GM12865 (cell line): ENCODE measurements around the gene GABRD.

Experiments
- DNase-seq: peaks from one replicate; pipeline ENCODE4 v3.0.0; 2010; ENCODE audit warnings: low read depth
- H3K4me3 ChIP-seq: 2 replicates; pipeline ENCODE4 v1.5.1; 2011; ENCODE audit warnings: mild to moderate bottlenecking, low read depth, low read length, control low read depth
- TF ChIP-seq, protein P1 (sequence below): IDR thresholded peaks from 2 replicates; pipeline ENCODE4 v1.5.1; 2011; ENCODE audit warnings: low read length, control low read depth, low read depth, inconsistent platforms; ENCODE audit not compliant: insufficient read depth; ENCODE audit errors: missing control alignments

The GABRD gene

DNA sequence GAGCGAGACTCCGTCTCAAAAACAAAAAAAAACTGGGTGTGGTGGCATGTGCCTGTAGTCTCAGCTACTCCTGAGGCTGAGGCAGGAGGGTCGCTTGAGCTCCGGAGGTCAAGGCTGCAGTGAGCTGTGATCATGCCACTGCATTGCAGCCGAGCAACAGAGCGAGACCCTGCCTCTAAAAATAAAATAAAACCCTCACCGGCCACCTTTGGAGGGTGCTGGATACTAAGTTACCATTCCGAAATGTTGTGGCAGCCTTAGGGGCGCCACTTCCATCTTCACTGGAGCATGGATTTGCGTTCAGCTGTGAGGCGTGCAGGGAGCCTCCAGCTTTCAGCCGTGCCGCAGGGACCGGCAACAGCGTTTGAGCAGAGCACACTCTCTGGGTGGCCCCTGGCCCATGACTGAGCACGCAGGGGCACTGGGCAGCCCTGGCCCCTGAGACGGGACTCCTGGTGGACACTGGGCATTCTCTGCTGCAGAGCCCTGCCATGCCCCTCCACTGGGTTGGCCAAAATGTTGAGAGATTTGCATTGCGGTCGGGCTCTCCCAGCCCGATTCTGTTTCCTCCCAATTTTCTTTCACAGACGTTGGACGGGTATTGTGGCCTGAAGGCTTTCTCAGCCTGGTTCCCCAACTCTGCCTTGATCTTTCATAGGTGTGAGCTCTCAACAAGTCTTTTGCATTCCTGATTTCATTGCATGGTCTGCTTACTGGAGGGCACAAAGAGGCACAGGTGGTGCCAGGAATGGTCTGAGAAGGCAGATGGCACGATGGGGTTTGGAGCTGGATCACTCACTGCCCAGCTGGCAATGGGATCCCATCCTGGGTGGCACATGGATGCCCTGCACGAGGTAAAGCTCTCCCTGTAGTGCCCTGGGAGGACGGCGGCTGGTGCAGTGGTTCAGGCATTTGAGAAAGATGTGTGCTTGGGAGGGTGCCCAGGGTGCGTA, 9.8 kb upstream of the GABRD start:
- TF ChIP-seq, protein P1, sequence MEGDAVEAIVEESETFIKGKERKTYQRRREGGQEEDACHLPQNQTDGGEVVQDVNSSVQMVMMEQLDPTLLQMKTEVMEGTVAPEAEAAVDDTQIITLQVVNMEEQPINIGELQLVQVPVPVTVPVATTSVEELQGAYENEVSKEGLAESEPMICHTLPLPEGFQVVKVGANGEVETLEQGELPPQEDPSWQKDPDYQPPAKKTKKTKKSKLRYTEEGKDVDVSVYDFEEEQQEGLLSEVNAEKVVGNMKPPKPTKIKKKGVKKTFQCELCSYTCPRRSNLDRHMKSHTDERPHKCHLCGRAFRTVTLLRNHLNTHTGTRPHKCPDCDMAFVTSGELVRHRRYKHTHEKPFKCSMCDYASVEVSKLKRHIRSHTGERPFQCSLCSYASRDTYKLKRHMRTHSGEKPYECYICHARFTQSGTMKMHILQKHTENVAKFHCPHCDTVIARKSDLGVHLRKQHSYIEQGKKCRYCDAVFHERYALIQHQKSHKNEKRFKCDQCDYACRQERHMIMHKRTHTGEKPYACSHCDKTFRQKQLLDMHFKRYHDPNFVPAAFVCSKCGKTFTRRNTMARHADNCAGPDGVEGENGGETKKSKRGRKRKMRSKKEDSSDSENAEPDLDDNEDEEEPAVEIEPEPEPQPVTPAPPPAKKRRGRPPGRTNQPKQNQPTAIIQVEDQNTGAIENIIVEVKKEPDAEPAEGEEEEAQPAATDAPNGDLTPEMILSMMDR, result no peak

DNA sequence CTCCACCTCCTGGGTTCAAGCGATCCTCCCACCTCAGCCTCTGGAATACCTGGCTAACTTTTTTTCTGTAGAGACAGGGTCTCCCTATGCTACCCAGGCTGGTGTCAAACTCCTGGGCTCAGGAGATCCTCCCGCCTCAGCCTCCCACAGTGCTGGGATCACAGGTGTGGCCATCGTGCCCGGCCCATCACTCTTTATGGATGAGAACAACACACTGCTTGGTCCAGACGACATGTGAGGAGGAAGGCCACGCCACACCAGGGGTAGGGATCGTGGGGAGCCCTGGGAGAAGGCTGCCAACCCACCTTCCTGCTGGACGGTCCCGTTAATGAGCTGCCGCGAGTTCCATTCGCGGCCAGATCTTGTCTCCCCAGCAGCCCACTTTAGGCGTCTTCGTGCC, 5.0 kb upstream of the GABRD start:
- no peak for DNase-seq
- H3K4me3 ChIP-seq, result no peak overlapping the region
- TF ChIP-seq, protein P1, result no peak

More for the DNA sequence above, 9.8 kb upstream of the GABRD start:
- DNase-seq, result no peak
- H3K4me3 ChIP-seq, result no peak overlapping the region

DNA sequence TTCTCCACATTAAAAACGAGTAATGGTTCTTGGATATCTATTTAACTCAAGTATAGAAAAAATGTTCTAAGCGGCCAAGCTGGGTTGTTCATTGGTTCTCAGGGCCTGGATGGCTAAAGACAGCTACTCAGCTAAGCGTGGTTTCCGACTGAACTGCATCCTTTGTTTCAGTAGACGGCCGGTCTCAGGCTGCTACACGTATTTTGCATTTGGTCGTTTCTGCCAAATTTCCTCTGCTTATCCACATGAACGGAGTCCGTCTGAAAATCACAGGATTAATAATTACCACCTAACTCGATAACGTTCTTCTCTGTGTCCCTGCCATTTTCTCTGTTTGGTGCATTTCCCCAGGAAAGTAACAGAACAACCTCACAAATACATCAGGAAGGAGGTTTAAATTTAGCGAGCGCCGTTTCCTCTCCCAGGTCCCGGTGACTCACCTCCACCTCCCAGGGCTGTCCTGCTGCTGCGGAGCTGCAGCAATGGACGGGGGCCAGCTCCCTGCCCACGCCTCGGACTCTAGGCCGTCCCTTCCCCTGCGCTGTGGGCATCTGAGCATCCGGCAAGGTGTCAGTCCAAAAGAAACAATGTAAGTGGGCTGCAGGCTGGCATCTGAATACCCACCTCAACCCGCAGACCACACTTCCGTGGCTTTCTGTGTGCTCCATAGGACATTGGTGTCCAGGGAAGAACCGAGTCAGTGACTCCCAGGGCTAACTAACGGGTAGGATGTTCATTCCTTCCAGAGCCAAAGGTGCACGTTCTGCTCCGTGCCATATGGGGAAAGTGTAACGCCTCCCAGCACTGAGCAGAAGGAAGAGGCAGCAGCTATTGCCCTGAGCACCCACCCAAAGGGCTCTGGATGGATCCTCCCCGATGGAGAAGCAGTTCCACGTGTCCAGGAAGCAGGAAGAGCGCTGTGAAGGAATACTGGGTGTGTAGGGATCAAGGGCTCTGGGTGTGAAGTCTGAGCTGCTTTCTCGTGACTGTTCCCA, 4.1 kb upstream of the GABRD start:
- no peak for DNase-seq
- H3K4me3 ChIP-seq, result no peak overlapping the region
- TF ChIP-seq, protein P1, result no peak

DNA sequence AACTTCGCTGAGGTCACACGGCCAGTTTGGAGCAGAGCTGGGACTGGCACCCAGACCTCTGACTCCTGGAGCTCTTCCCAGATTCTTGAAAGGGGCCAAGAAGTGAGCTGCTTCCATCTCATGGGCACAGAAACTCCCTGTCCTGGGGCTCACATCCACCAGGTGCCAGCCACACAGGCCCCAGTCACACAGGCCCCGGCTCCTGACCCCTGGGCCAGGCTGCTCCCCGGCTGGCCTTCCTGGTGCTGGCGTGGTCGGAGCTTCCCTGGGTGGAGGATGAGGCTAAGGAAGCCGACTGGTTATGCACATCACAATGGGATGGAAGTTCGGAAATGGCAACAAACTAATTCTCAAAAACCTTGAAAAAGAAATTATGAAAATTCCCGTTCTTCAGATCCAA, 3.0 kb upstream of the GABRD start:
- H3K4me3 ChIP-seq, result no peak overlapping the region
- no peak for DNase-seq
- TF ChIP-seq, protein P1, result no peak

DNA sequence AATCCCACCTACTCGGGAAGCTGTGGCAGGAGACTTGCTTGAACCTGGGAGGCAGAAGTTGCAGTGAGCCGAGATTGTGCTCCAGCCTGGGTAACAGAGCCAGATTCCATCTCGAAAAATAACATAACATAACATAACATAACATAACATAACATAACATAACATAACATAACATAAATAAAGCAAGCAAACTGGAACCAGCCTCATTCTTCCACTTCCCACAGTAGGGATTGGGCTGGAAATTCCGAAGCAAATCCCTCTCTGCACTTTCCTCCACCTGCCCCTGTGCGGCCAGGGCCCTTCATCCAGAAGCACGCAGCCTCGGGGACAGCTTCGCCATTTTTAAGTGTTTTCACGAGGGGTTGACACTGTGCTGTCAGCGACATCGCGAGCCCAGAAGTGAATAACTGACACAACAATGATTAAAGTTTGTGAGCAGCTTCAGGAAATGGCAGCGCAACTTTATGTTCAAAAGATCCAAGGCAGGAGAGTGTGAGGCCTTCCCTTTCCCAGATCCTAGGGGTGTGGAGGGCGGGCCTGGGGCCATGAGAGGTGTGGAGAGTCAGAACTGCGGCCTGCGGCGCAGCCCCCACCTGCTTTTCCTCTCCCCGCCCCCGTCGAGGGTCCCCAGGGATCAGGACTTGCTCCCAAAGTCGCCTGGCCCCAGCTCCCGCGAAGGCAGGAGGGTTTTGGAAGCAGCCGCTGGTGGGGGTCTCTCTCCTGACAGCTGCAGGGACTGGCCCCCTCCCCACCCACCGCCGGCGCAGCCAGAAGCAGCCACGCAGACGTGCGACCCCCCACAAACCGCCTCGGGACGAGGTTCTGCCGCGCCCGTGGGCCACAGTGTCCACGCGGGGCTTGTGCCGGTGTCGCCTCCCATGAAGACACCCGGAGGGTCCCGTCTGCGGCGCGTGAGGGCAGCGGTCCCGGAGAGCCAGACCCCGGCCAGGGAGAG, 651 bp upstream of the GABRD start:
- TF ChIP-seq, protein P1, result no peak
- no peak for DNase-seq
- H3K4me3 ChIP-seq, result no peak overlapping the region
